Transverse colon (tissue), 4 donors: ENCODE results near the gene YRDC. TPM values are rescaled to one million over a fixed set of nuclear protein-coding genes. Genes with fewer than 3 reads are reported as not detected.

ENCODE experiments used
- DNase-seq: peaks from one replicate; pipeline ENCODE4 v3.0.0-alpha.2; 2019
- H3K27ac ChIP-seq, 4 donors: fragments of 200-600 bp; sonication (generic); 2 replicates each; pipeline ENCODE4 v1.5.1; 2016 to 2018; ENCODE audit warnings: inconsistent platforms in 4 of 4
- H3K27me3 ChIP-seq: fragments of 200-600 bp; sonication (generic); 2 replicates; pipeline ENCODE4 v1.5.1; 2017; ENCODE audit warnings: inconsistent platforms
- H3K36me3 ChIP-seq, 4 donors: fragments of 200-600 bp; sonication (generic); 2 replicates each; pipeline ENCODE4 v1.5.1; 2017 to 2019; ENCODE audit warnings: inconsistent platforms in 4 of 4
- H3K4me1 ChIP-seq, 4 donors: fragments of 200-600 bp; sonication (generic); 2 replicates each; pipeline ENCODE4 v1.5.1; 2017 to 2020; ENCODE audit warnings: inconsistent platforms in 4 of 4
- H3K4me3 ChIP-seq, 4 donors: fragments of 200-600 bp; sonication (generic); 1 replicate in 1 of 4; 2 replicates in 3 of 4; pipeline versions ENCODE4 v1.5.1 to v1.6.1; 2017 to 2019; ENCODE audit warnings: inconsistent platforms in 4 of 4
- H3K9me3 ChIP-seq, 2 donors: fragments of 200-600 bp; sonication (generic); 2 replicates each; pipeline ENCODE4 v1.5.1; 2017 to 2019; ENCODE audit warnings: inconsistent platforms in 2 of 2
- EP300 ChIP-seq: sonication (generic); formaldehyde crosslinking; IDR thresholded peaks from one replicate; pipeline ENCODE4 v1.6.1; 2017; ENCODE audit warnings: antibody characterized with exemption, low read depth
- POLR2A ChIP-seq: fragments of 450-650 bp; IDR thresholded peaks from one replicate; pipeline ENCODE4 v1.6.1; 2016; ENCODE audit warnings: antibody characterized with exemption, mild to moderate bottlenecking, moderate library complexity
- POLR2AphosphoS5 ChIP-seq, 3 donors: sonication (generic); formaldehyde crosslinking; IDR thresholded peaks; one replicate each; pipeline ENCODE4 v1.6.1; 2016; ENCODE audit warnings: antibody characterized with exemption in 3 of 3
- WGBS, 2 donors: methylation state at CpG; one replicate each; pipeline ENCODE4 v1.1.5; 2018; ENCODE audit warnings: low coverage in 1 of 2; 5-methylcytosine and 5-hydroxymethylcytosine counted together
- in situ Hi-C, 4 donors: fragments of 200-750 bp; cut with MboI; loops; one replicate each; pipeline versions ENCODE4 v1.15.0 to v1.15.1; 2017; ENCODE audit warnings: low sequenced_read_pairs in 3 of 4, low pct_ligation_motif_present in 1 of 4, low pct_unique_long_range_greater_than_20kb in 1 of 4
- intact Hi-C: fragments of 100-400 bp; cut with DNase I; formaldehyde crosslinking; loops from one replicate; pipeline ENCODE4 v1.15.1; 2023; ENCODE audit warnings: low total_unique reads
- total RNA-seq, 4 donors: library from RNA; depleted of rRNA; stranded (reverse); fragments of >200 nt; gene quantifications; one replicate each; pipeline ENCODE4 v1.1.0, GENCODE V29; 2016
- TF ChIP-seq, protein P1 (sequence below), 5 experiments: fragments of 200-600 bp in 3 of 5; fragments of 450-650 bp in 2 of 5; sonication (generic) in 3 of 5; IDR thresholded peaks; 1 replicate in 2 of 5; 2 replicates in 3 of 5; pipeline ENCODE4 v1.5.1; 2016 to 2017; ENCODE audit warnings: antibody characterized with exemption in 5 of 5, inconsistent platforms in 3 of 5, mild to moderate bottlenecking in 2 of 5, moderate library complexity in 1 of 5

YRDC gene
- total RNA-seq, 4 donors from 2014 or later, result 3.4 to 17.2 (median 11.6) TPM

DNA sequence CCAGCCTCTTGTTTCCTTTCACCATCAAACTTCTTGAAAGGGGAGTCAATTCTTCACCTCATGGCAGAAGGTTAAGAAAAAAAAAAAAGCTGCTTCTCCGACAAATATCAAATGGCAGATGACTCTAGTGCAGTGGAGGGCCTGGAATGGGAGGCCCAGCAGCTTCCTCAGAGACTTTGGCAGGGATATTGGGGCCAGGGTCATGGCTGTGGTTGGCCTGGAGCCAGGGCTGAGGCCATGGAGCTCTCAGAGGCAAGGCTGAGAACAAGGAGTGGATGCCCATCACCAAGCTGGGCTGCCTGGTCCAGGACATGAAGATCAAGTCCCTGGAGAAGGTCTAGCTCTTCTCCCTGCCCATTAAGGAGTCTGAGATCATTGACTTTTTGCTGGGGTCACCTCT is 32.7 kb upstream of the YRDC start:
- no peak overlapping the region for H3K27ac ChIP-seq
- H3K4me3 ChIP-seq, result no peak overlapping the region
- H3K36me3 ChIP-seq, result peaks cover 0 to 34% (median 17%) of the 10 kb centered on the region in 4 donors
- DNase-seq, result no peak
- no peak for TF ChIP-seq POLR2A
- TF ChIP-seq, protein P1, sequence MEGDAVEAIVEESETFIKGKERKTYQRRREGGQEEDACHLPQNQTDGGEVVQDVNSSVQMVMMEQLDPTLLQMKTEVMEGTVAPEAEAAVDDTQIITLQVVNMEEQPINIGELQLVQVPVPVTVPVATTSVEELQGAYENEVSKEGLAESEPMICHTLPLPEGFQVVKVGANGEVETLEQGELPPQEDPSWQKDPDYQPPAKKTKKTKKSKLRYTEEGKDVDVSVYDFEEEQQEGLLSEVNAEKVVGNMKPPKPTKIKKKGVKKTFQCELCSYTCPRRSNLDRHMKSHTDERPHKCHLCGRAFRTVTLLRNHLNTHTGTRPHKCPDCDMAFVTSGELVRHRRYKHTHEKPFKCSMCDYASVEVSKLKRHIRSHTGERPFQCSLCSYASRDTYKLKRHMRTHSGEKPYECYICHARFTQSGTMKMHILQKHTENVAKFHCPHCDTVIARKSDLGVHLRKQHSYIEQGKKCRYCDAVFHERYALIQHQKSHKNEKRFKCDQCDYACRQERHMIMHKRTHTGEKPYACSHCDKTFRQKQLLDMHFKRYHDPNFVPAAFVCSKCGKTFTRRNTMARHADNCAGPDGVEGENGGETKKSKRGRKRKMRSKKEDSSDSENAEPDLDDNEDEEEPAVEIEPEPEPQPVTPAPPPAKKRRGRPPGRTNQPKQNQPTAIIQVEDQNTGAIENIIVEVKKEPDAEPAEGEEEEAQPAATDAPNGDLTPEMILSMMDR (IDR thresholded peaks at IDR 0.05), result no peak
- no peak for TF ChIP-seq POLR2AphosphoS5 (IDR thresholded peaks at IDR 0.05)
- TF ChIP-seq EP300, result no peak
- 50 to 92% methylated on average over 1 of the region's 1 CpG for WGBS, 2 donors
- in situ Hi-C loops, result no loop called here
- H3K27me3 ChIP-seq, result no peaks in the 10 kb centered on the region
- H3K9me3 ChIP-seq, result no peaks in the 10 kb centered on the region
- intact Hi-C loops, result no loop called here
- peaks cover 0 to 6% (median 0%) of the 10 kb centered on the region in 4 donors for H3K4me1 ChIP-seq

DNA sequence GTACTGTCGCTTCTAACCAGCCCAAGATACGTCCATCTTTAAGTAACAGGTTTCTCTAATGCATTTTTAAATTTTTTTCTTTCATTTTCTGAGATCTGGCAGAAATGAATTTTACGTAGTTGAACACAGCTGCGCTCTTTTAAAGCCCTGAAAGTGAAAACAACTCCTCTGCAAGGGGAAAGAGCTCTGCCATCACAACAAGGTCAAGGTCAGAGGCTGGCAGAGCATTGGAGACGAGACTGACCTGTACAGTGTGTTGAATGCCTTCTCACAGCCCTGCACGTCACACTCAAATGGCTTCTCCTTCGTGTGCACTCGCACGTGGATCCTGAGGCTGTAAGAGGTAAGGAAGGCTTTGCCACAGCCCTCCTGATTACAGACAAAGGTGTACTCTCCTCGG is 31.7 kb upstream of the YRDC start:
- H3K4me3 ChIP-seq, result no peak overlapping the region
- no peaks in the 10 kb centered on the region for H3K27me3 ChIP-seq
- H3K4me1 ChIP-seq, result no peaks in the 10 kb centered on the region
- no peaks in the 10 kb centered on the region for H3K9me3 ChIP-seq
- TF ChIP-seq, protein P1 (IDR thresholded peaks at IDR 0.05), result no peak
- TF ChIP-seq POLR2A, result no peak
- TF ChIP-seq POLR2AphosphoS5 (IDR thresholded peaks at IDR 0.05), result no peak
- TF ChIP-seq EP300, result no peak
- H3K36me3 ChIP-seq, result peaks cover 0 to 43% (median 22%) of the 10 kb centered on the region in 4 donors
- WGBS, 2 donors, result 92 to 93% methylated on average over 2 to 10 of the region's 10 CpGs
- intact Hi-C loops, result no loop called here
- DNase-seq, result no peak
- in situ Hi-C loops, result no loop called here
- H3K27ac ChIP-seq, result no peak overlapping the region

DNA sequence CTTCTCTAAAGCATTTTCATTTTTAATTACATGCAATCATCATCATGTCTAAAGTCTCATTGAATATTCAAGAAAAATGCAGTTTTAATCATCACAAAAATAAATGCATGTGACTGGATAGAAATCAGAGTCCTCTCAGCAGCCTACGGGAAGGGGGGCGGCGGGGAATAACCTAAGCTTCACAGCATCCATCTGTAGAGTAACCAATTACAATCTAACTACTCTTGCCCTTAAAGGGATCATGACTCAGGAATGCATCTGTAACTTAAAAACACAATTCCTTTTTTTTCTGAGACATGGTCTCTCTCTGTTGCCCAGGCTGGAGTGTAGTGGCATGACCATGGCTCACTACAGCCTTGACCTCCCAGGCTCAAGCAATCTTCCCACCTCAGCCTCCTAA is 28.8 kb upstream of the YRDC start:
- Histone ChIP-seq H3K4me1 (no peaks in the 10 kb centered on the region), H3K27ac (no peak overlapping the region), H3K4me3 (no peak overlapping the region), H3K27me3 (no peaks in the 10 kb centered on the region), H3K9me3 (no peaks in the 10 kb centered on the region), H3K36me3 (peaks cover 0 to 72% (median 34%) of the 10 kb centered on the region in 4 donors)
- TF ChIP-seq POLR2A, result no peak
- TF ChIP-seq, protein P1 (IDR thresholded peaks at IDR 0.05), result no peak
- no peak for TF ChIP-seq POLR2AphosphoS5 (IDR thresholded peaks at IDR 0.05)
- TF ChIP-seq EP300, result no peak
- 59 to 92% methylated on average over 2 to 3 of the region's 3 CpGs for WGBS, 2 donors
- in situ Hi-C loops, result no loop called here
- intact Hi-C loops, result no loop called here
- DNase-seq, result no peak

DNA sequence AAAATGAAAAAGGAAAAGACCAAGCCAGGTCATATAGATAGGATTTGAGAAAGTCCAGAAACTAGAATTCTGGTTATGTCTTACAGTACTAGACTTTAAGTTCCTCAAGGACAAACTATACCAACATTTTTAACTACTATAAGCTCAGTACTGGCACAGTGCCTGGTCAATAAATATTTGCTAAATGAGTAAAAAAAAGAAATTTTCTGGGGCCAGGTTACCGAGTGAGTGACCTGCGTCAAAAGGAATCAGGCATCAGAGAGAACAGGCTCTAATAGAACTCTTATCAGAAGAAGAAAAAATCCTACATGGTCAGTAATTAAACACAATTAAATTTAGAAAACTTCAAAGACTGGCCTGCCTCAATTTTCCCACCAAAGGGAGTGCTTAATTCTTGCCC is 23.8 kb upstream of the YRDC start:
- Histone ChIP-seq H3K36me3 (peaks cover 0 to 61% (median 21%) of the 10 kb centered on the region in 4 donors), H3K9me3 (no peaks in the 10 kb centered on the region), H3K4me1 (peaks cover 0 to 18% (median 0%) of the 10 kb centered on the region in 4 donors), H3K27me3 (no peaks in the 10 kb centered on the region), H3K27ac (no peak overlapping the region), H3K4me3 (no peak overlapping the region)
- WGBS, 2 donors, result 63 to 75% methylated on average over 2 of the region's 2 CpGs
- TF ChIP-seq EP300 (no peak), POLR2A (no peak), POLR2AphosphoS5 (IDR thresholded peaks at IDR 0.05) (no peak)
- TF ChIP-seq, protein P1 (IDR thresholded peaks at IDR 0.05), result no peak
- intact Hi-C loops, result no loop called here
- in situ Hi-C loops, result no loop called here
- DNase-seq, result no peak
